SH-SY5Y (cell line): Measurements from ENCODE around the gene CNIH3.

Source experiments
- GATA2 ChIP-seq: IDR thresholded peaks from 2 replicates; pipeline ENCODE4 v1.6.1; 2011; ENCODE audit warnings: mild to moderate bottlenecking, low read depth, low read length
- GATA3 ChIP-seq: IDR thresholded peaks from 2 replicates; pipeline ENCODE4 v1.6.1; 2011; ENCODE audit warnings: low read depth, mild to moderate bottlenecking, low read length, moderate library complexity

GRCh38 chr1:224594851-224595250, 21.3 kb upstream of the CNIH3 start:
- TF ChIP-seq GATA3 (no peak), GATA2 (no peak)
